NCI-H187 treated with DMSO at 0.1 percent for 48 hours (cell line): Measurements from ENCODE around the gene PRR29.
"Not testable (repeated sequence)": the region's sequence is repeated elsewhere in the genome, so short reads cannot be mapped to it uniquely, and the experiment has no call there.

Experiments used
- DNase-seq: peaks from one replicate; lab custom pipeline; 2025; lab: John Stamatoyannopoulos, UW

The PRR29 gene

GRCh38 chr17:63997341-63998048, 656 bp upstream of the PRR29 start:
- no peak for DNase-seq

- DNase-seq = no peak
These were observed 849 bp downstream of the PRR29 start for GRCh38 chr17:63998721-63999679.

DNA sequence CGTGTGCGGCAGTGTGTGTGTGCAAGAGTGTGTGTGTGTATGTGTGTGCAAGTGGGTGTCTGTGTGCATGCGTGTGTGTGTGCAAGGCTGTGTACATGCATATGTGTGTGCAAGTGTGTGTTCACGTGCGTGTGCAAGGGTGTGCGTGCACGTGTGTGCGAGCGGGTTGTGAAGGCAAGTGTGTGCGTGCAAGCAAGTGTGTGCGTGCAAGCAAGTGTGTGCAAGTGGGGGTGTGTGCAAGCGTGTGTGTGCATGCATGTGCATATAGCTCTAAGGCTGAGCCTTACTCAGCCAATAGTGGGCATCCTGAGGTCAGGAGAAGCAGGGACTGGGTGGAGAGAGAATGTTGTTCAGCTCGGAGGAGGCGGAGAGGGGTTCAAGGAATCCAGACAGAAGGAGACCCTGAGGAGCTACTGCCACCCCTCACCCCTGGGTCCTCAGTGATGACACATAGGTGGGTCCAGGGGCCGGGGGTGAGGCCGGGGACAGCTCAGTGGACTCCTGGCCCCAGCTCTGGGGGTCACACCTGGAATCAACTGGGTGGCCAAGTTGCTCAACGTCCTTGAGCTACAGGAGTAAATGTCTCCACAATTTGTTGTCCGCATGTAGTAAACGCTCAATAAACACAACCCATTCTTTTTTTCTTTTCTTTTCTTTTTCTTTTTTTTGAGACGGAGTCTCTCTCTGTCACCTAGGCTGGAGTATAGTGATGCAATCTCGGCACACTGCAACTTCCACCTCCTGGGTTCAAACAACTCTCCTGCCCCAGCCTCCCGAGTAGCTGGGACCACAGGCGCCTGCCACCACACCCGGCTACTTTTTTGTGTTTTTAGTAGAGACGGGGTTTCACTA, 1.8 kb downstream of the PRR29 start:
- no peak for DNase-seq

DNA sequence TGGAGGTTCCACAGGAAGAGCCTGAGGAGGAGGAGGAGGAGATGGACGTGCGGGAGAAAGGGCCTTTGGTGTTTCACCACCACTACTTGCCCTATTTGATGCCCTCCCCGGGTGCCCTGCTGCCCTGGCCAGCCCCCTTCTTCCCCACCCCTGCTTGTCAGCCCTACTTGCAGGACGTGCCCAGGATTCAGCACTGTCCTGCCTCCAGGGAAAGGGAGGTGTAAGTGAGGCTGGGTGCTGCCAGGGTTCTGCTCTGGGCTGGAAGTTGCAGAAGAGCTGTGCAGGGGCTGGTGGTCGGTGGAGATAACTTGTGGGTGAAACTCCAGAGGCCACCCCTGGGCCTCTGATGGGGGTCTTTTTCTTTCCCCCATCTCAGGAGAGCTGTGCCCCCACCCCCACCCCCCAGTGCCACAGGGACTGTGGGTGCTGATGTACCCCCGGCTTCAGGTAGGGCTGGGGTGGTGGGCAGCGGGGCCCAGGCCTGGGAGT, 3.0 kb downstream of the PRR29 start:
- DNase-seq = no peak

DNA sequence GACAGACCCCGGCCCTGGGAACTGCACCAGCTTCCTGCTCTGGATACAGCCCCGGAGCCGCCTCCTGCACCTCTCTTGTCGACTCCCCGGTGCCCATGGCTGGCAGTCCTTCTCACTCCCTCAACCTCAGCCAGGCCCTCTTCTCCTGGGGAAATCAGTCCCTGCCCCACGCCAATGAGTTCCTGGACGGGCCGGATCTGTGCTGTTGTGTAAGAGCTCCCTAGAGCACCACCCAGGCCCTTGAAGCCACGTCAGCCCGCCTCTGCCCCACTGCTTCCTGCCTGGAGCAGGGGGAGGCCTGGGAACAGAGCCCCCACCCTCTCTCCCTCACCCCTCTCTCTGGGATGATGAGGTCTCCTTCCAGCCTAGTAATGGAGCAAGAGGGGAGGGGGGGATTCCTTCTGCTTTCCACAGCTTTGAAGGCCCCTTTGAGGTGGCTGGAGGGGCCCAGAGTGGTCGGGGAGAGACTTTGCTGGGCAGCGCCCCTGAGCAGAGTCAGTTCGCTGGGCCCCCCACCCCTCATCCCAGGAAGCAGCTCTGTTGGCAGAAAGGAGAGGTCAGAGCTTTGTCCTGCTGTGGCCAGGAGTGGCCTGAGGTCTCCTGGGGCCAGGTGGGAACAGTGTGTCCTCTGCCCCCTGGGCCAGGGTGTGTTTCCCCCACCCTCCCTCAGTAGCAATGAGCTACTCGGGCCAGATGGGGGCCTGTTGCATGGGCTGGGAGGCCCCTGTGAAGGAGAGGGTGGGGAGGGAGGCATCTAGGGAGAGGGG, 3.8 kb downstream of the PRR29 start:
- no peak for DNase-seq

- no peak for DNase-seq
These were observed 4.7 kb downstream of the PRR29 start for GRCh38 chr17:64002658-64003525.

- DNase-seq = no peak
These were observed 5.5 kb downstream of the PRR29 start for GRCh38 chr17:64003526-64004121.

DNA sequence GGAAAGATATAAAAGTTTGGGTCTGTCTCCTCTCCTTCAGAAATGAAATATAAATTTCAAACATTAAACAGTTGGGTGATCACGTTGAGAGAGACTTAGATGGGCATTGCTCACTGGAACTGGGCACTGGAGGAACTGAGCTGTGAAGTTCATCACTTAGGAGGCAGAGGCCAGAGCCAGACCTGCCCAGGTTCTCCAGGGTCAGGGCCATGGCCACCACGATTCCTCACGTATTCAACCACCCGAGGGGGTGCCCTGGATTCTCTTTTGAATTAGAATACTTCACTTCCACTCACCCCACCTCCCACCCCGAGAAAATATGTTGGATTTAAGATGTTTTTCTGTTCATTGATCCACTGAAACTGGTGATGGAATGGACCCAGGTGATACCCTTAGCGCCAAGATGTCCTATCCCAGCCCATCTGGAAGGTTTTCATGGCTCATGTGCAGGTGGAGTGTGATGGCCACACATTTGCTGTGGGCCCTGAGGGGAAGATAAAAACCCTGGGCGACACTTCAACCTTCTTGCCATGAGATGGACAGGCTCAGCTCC, 6.1 kb downstream of the PRR29 start:
- DNase-seq = no peak

GRCh38 chr17:64004903-64005733, 7.0 kb downstream of the PRR29 start:
- no peak for DNase-seq

- no peak for DNase-seq
These were observed 7.6 kb downstream of the PRR29 start for GRCh38 chr17:64005734-64006167.

DNA sequence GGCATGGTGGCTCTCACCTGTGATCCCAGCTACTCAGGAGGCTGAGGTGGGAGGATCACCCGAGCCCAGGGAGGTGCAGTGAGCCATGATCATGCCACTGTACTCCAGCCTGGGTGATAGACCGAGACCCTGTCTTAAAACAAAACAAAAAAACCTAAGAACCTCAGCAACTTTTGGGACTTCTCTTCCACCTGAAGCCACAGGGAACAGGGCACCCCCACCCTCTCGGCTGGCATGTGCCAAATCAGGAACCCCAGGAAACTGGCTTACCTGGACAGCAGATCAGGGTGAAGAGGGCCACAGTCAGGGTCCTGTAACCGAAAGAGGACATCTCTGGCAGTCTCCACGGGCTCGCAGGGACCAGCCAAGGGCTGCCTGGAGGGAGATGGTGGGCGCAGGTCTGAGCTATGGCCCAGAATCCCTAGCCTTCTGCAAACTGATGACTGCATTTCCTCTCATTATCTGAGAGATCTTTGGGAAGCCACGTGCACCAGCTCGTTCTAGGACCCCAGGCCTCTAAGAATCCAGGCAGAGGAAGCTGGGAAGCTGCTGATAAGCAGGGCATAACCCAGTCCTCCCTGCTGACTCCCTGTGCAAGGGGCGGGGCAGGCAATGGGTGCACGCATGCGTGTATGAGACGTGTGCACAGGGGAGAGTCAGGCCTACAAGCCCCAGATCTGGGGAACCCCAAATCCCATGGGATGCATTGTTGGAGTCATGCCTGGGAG, 8.4 kb downstream of the PRR29 start:
- no peak for DNase-seq

- not testable (repeated sequence) for DNase-seq
These were observed 9.1 kb downstream of the PRR29 start for GRCh38 chr17:64007089-64007837.

DNA sequence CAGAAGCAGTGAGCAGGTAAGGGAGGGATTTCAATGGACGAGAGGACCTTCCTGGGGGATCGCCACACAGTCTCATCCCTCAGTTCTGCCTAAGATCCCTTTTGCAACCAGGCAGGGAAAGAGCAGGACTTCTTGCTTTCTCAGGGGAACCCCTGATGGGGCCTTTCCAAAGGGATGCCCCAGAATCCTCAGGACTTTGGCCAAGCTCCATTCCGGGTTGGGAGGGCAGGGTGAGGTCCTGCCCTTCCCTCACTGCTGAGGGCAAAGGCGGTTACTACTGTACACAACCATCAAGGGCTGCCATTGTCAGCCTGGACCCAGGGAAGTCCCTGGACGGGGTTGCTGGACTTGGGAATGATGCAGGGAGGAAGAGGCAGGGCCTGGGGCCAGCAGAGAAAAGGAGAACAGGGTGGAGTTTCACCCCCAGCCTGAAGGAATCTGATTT, 9.7 kb downstream of the PRR29 start:
- no peak for DNase-seq

DNA sequence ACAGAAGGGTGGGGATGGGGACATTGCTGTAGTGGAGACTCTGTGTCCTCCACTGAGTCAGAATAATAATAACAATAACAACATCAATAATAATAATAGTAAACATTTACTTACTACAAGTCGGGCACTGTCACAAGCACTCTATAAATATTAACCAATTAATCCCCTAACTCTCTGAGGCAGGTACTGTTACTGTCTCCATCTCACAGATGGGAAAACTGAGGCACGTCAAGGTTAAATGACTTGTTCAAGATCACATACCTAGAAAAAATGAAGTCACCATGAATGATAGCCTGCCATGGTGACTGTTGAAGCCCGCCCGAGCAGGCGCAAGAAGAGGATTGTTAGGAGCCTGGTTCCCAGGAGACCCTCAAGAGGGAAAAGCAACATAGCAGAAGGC, 10.2 kb downstream of the PRR29 start:
- no peak for DNase-seq

DNA sequence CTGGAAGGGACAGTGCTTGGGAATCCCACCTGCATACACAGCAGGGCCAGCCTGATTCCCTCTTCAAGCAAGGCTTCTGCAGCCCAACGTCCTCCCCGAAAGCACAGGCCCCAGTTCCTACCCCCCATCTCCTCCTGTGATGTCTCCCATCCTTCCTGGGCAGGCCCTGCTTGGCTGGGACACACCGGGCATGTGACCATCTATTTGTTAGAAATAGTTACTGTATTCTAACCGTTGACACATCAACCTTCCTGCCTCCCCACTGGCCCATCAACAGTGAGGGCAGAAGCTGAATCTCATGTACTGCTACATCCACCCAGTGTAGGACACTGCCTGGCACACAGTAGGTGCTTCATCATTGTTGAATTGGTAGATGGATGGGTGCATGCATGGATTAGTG, 10.7 kb downstream of the PRR29 start:
- DNase-seq = no peak

GRCh38 chr17:64009571-64010402, 11.6 kb downstream of the PRR29 start:
- no peak for DNase-seq
